ENCODE results near the gene USP26. TPM values are rescaled to one million over a fixed set of nuclear protein-coding genes. Genes with fewer than 3 reads are reported as not detected.

The USP26 gene
- total RNA-seq (not detected in 2 replicates), polyA plus RNA-seq (not detected in 2 replicates), polyA minus RNA-seq (not detected in 2 replicates), Bru-seq, nascent RNA (not detected), BruChase-seq, experiment 1, labeled RNA remaining after a 6-hour chase (not detected), BruChase-seq, experiment 2, labeled RNA remaining after a 2-hour chase (not detected)
- polyA plus RNA-seq (2011; cell fraction: cytosol; rRNA removed): not detected in 2 replicates
- polyA plus RNA-seq (2011; cell fraction: nucleus; rRNA removed): not detected in 2 replicates
- not detected in 2 replicates for polyA plus RNA-seq (2012)
- polyA minus RNA-seq (2011; cell fraction: cytosol; rRNA and poly(A)+ RNA removed): not detected
- not detected in 2 replicates for polyA minus RNA-seq (2011; cell fraction: nucleus; rRNA and poly(A)+ RNA removed)
- long read RNA-seq: 0 reads

DNA sequence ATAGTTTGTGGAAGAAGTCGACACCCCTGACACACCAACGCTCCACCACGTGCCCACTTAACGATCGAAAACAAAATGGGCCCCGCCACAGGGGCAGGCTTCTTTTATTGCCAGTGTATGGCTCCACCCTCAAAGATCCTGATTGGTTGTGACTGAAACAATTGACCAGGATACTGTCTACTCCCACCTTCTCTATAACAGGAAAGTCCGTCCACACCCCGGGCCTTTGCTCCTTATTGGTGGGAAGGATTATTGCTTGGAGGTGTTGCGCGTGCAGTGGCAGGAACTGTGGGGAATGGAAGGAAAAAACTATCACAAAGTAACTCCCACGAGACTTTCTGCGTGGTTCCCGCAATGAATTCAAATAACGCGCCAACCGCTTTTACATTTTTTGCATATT is at the start of gene USP26:
Gene USP26 (minus strand): TSS at position 79 of the 400 bp plus-strand sequence. CDS start 68,889 bp downstream, outside the sequence.
- Histone ChIP-seq H3K27me3 (ENCODE audit: control insufficient read depth in 2 of 2, insufficient read depth in 2 of 2, low read length in 2 of 2) (no peaks in the 10 kb centered on the region), H3K4me1 (ENCODE audit: control insufficient read depth, extremely low read depth, insufficient read depth, low read length) (no peaks in the 10 kb centered on the region), H3K79me2 (ENCODE audit: control insufficient read depth, insufficient read depth, low read length) (no peaks in the 10 kb centered on the region), H3K36me3 (ENCODE audit: control insufficient read depth in 2 of 2, extremely low read depth in 1 of 2, insufficient read depth in 2 of 2, low read length in 2 of 2) (no peaks in the 10 kb centered on the region), H4K20me1 (replicated peaks; ENCODE audit: control insufficient read depth, extremely low read depth, insufficient read depth, low read length) (no peaks in the 10 kb centered on the region), H3K9ac (replicated peaks; ENCODE audit: extremely low read depth, insufficient read depth, low read length) (no peak within 1 kb of the TSS), H2AFZ (ENCODE audit: low read depth, low read length) (no peak within 1 kb of the TSS), H3K4me3 (replicated peaks in 1 of 3; ENCODE audit: insufficient read depth in 1 of 3, low read depth in 1 of 3, low read length in 3 of 3) (no peak within 1 kb of the TSS), H3K9me1 (replicated peaks; ENCODE audit: control insufficient read depth, extremely low read depth, insufficient read depth, low read length) (no peaks in the 10 kb centered on the region), H3K9me3 (replicated peaks; ENCODE audit: control insufficient read depth, insufficient read depth, low read length) (no peaks in the 10 kb centered on the region), H3K4me2 (ENCODE audit: insufficient read depth, low read length) (no peak within 1 kb of the TSS), H3K27ac (ENCODE audit: insufficient read depth, low read depth, low read length) (no peak within 1 kb of the TSS)
- CTCF ChIA-PET: no interaction called here
- BruUV-seq (replicated peaks): no TSS peak
- DNase-seq (ENCODE audit: low read depth, low spot score) (no peak), FAIRE-seq (no peak)
- TF ChIP-seq POLR2A (IDR thresholded peaks at IDR 0.05; ENCODE audit: low read depth, low read length): no peak
- no peak for TF ChIP-seq FOS (IDR thresholded peaks at IDR 0.05; ENCODE audit: borderline replicate concordance, insufficient read depth, low read length)
- TF ChIP-seq MYC (IDR thresholded peaks at IDR 0.05; ENCODE audit: low read depth, low read length): no peak
- TF ChIP-seq EZH2 (IDR thresholded peaks at IDR 0.05; ENCODE audit: borderline replicate concordance, low read depth, low read length, severe bottlenecking): no peak
- no peak for TF ChIP-seq CTCF (IDR thresholded peaks at IDR 0.05; ENCODE audit: extremely low read depth in 1 of 2, insufficient read depth in 1 of 2, low read depth in 1 of 2, low read length in 2 of 2)
- TF ChIP-seq MAX (IDR thresholded peaks at IDR 0.05; ENCODE audit: insufficient read depth, insufficient read length): no peak
- no peak for TF ChIP-seq GATA2 (IDR thresholded peaks at IDR 0.05; ENCODE audit: insufficient read depth, insufficient read length, low read depth, low read length)
- TF ChIP-seq JUN (IDR thresholded peaks at IDR 0.05; ENCODE audit: borderline replicate concordance, insufficient read depth, insufficient read length, low read depth): no peak
- no peak for TF ChIP-seq POLR2AphosphoS5 (IDR thresholded peaks at IDR 0.05; ENCODE audit: insufficient read depth, low read depth, low read length)
- dilution Hi-C loops (cut with MboI; ENCODE audit: extremely low pct_ligation_motif_present, low sequenced_read_pairs): no loop called here
- POLR2A ChIA-PET: no interaction called here
- intact Hi-C loops (cut with micrococcal nuclease): no loop called here
